MM.1S (cell line): Measurements from ENCODE around the gene VLDLR.
"Not testable (repeated sequence)": the region's sequence is repeated elsewhere in the genome, so short reads cannot be mapped to it uniquely, and the experiment has no call there.

Experiments
- DNase-seq: peaks from one replicate; pipeline ENCODE4 v3.0.0-alpha.2; 2015
- H2AFZ ChIP-seq: fragments of 300-600 bp; sonication (generic); 2 replicates; pipeline ENCODE4 v1.6.0; 2016; ENCODE audit warnings: antibody characterized with exemption, low read length
- H3F3A ChIP-seq: fragments of 300-600 bp; sonication (generic); 2 replicates; pipeline ENCODE4 v1.6.1; 2016; ENCODE audit warnings: mild to moderate bottlenecking, antibody characterized with exemption, low read length, moderate library complexity, mixed read lengths; ENCODE audit not compliant: insufficient read depth
- H3K27ac ChIP-seq: fragments of 300-600 bp; sonication (generic); 2 replicates; pipeline ENCODE4 v1.5.1; 2016; ENCODE audit warnings: mild to moderate bottlenecking, low read length
- H3K27me3 ChIP-seq: fragments of 300-600 bp; sonication (generic); replicated peaks from 2 replicates; pipeline ENCODE4 v1.6.0; 2016; ENCODE audit warnings: low read length; ENCODE audit not compliant: insufficient read depth
- H3K36me3 ChIP-seq: fragments of 300-600 bp; sonication (generic); replicated peaks from 2 replicates; pipeline ENCODE4 v1.6.1; 2016; ENCODE audit warnings: mild to moderate bottlenecking, low read length, mixed read lengths; ENCODE audit not compliant: insufficient read depth
- H3K4me1 ChIP-seq: fragments of 300-600 bp; sonication (generic); 2 replicates; pipeline ENCODE4 v1.6.1; 2016; ENCODE audit warnings: low read length, mixed read lengths
- H3K4me2 ChIP-seq: fragments of 300-600 bp; sonication (generic); 2 replicates; pipeline ENCODE4 v1.6.0; 2016; ENCODE audit warnings: low read depth, low read length
- H3K4me3 ChIP-seq: fragments of 300-600 bp; sonication (generic); 2 replicates; pipeline ENCODE4 v1.5.1; 2016; ENCODE audit warnings: low read length, mixed read lengths
- H3K79me2 ChIP-seq: fragments of 300-600 bp; sonication (generic); 2 replicates; pipeline ENCODE4 v1.6.1; 2016; ENCODE audit warnings: mixed run types, low read length, mixed read lengths
- H3K9ac ChIP-seq: fragments of 300-600 bp; sonication (generic); 2 replicates; pipeline ENCODE4 v1.6.1; 2016; ENCODE audit warnings: low read length, mixed read lengths
- H3K9me2 ChIP-seq: fragments of 300-600 bp; sonication (generic); replicated peaks from 2 replicates; pipeline ENCODE4 v1.6.1; 2016; ENCODE audit warnings: mild to moderate bottlenecking, low read length, mixed read lengths; ENCODE audit not compliant: insufficient read depth
- H3K9me3 ChIP-seq: fragments of 300-600 bp; sonication (generic); replicated peaks from 2 replicates; pipeline ENCODE4 v1.6.1; 2016; ENCODE audit warnings: mild to moderate bottlenecking, low read length, mixed read lengths; ENCODE audit not compliant: insufficient read depth
- H4K20me1 ChIP-seq: fragments of 300-600 bp; sonication (generic); 2 replicates; pipeline ENCODE4 v1.6.1; 2016; ENCODE audit warnings: mild to moderate bottlenecking, low read length, moderate library complexity, mixed read lengths; ENCODE audit not compliant: insufficient read depth
- EZH2 ChIP-seq: fragments of 300-600 bp; sonication (generic); optimal IDR thresholded peaks from 2 replicates; pipeline ENCODE3; 2017; ENCODE audit warnings: low read depth, mild to moderate bottlenecking, antibody characterized with exemption, low read length, mixed read lengths

VLDLR gene

GRCh38 chr9:2704504-2704903 lies 82.9 kb downstream of the VLDLR start:
- DNase-seq: no peak
- no peak overlapping the region for H3K27ac ChIP-seq
- TF ChIP-seq EZH2: no peak
- H3K4me2 ChIP-seq: no peak overlapping the region
- no peak overlapping the region for H3K4me3 ChIP-seq
- no peaks in the 10 kb centered on the region for H3K79me2 ChIP-seq
- H3K9ac ChIP-seq: no peak overlapping the region
- no peaks in the 10 kb centered on the region for H3K36me3 ChIP-seq
- H3K4me1 ChIP-seq: no peaks in the 10 kb centered on the region
- H2AFZ ChIP-seq: no peak overlapping the region
- H3F3A ChIP-seq: no peaks in the 10 kb centered on the region
- no peaks in the 10 kb centered on the region for H3K27me3 ChIP-seq
- H4K20me1 ChIP-seq: no peaks in the 10 kb centered on the region
- no peaks in the 10 kb centered on the region for H3K9me2 ChIP-seq
- H3K9me3 ChIP-seq: no peaks in the 10 kb centered on the region

- not testable (repeated sequence) for H3K4me3 ChIP-seq, H3K27me3 ChIP-seq, DNase-seq, H3K4me2 ChIP-seq, H3K9me2 ChIP-seq, H2AFZ ChIP-seq, H3K9ac ChIP-seq, H3F3A ChIP-seq, H3K27ac ChIP-seq, H3K9me3 ChIP-seq, H4K20me1 ChIP-seq, H3K79me2 ChIP-seq, H3K36me3 ChIP-seq, H3K4me1 ChIP-seq
These were observed 85.7 kb downstream of the VLDLR start for GRCh38 chr9:2707256-2707655.
